ENCODE data around the gene HOXA11. TPM values are rescaled to one million over a fixed set of nuclear protein-coding genes. Genes with fewer than 3 reads are reported as not detected.
A peak's percentile ranks its signal among the peaks of the same experiment; 100 is the strongest.

HOXA11 gene
- total RNA-seq, 4 donors from 2014 or later = 0.34 to 1.2 (median 0.95) TPM; not detected in 1

- Histone ChIP-seq H3K4me1 (peaks cover 74% of the 10 kb centered on the region), H3K4me3 (peak overlapping the region; percentile 84), H3K27me3 (peaks cover 6% of the 10 kb centered on the region), H3K9me3 (no peaks in the 10 kb centered on the region), H3K27ac (peak overlapping the region; percentile 97), H3K36me3 (no peaks in the 10 kb centered on the region)
- TF ChIP-seq CTCF (IDR thresholded peaks at IDR 0.05) (no peak), POLR2A (IDR thresholded peaks at IDR 0.05) (no peak), EP300 (IDR thresholded peaks at IDR 0.05) (no peak), POLR2AphosphoS5 (IDR thresholded peaks at IDR 0.05) (peak in 1 of 3 donors; percentile 17)
- 50% methylated on average over 27 of the region's 27 CpGs for WGBS
- DNase-seq (ENCODE audit: low spot score in 2 of 2) = peak; percentile 65 to 69
These were observed 25.5 kb downstream of the HOXA11 start for GRCh38 chr7:27159266-27160144.

GRCh38 chr7:27158436-27159265, 26.4 kb downstream of the HOXA11 start:
- Histone ChIP-seq H3K27ac (peak overlapping the region; percentile 97), H3K4me3 (peak overlapping the region; percentile 84), H3K36me3 (no peaks in the 10 kb centered on the region), H3K27me3 (peaks cover 10% of the 10 kb centered on the region), H3K9me3 (no peaks in the 10 kb centered on the region), H3K4me1 (peaks cover 77% of the 10 kb centered on the region)
- 39% methylated on average over 33 of the region's 35 CpGs for WGBS
- no peak for TF ChIP-seq CTCF (IDR thresholded peaks at IDR 0.05)
- TF ChIP-seq POLR2A (IDR thresholded peaks at IDR 0.05) = no peak
- peak; percentile 68 to 78 for DNase-seq (ENCODE audit: low spot score in 2 of 2)

GRCh38 chr7:27157702-27158431, 27.2 kb downstream of the HOXA11 start:
- no peak for TF ChIP-seq POLR2A (IDR thresholded peaks at IDR 0.05)
- TF ChIP-seq EP300 (IDR thresholded peaks at IDR 0.05) = no peak
- no peak for TF ChIP-seq POLR2AphosphoS5 (IDR thresholded peaks at IDR 0.05)
- TF ChIP-seq CTCF (IDR thresholded peaks at IDR 0.05) = no peak
- peak overlapping the region; percentile 84 for H3K4me3 ChIP-seq
- H3K27ac ChIP-seq = peak overlapping the region; percentile 97
- WGBS = 45% methylated on average over 30 of the region's 30 CpGs
- H3K36me3 ChIP-seq = no peaks in the 10 kb centered on the region
- no peaks in the 10 kb centered on the region for H3K9me3 ChIP-seq
- peak; percentile 69 to 74 for DNase-seq (ENCODE audit: low spot score in 2 of 2)
- H3K4me1 ChIP-seq = peaks cover 79% of the 10 kb centered on the region
- H3K27me3 ChIP-seq = peaks cover 13% of the 10 kb centered on the region

- peak; percentile 71 to 74 for DNase-seq (ENCODE audit: low spot score in 2 of 2)
- peaks cover 85% of the 10 kb centered on the region for H3K4me1 ChIP-seq
- H3K36me3 ChIP-seq = no peaks in the 10 kb centered on the region
- H3K27ac ChIP-seq = peak overlapping the region; percentile 97
- H3K27me3 ChIP-seq = peaks cover 15% of the 10 kb centered on the region
- no peaks in the 10 kb centered on the region for H3K9me3 ChIP-seq
- WGBS = 24% methylated on average over 23 of the region's 30 CpGs
- H3K4me3 ChIP-seq = peak overlapping the region; percentile 84
- TF ChIP-seq CTCF (IDR thresholded peaks at IDR 0.05) (no peak), POLR2A (IDR thresholded peaks at IDR 0.05) (no peak), EP300 (IDR thresholded peaks at IDR 0.05) (no peak), POLR2AphosphoS5 (IDR thresholded peaks at IDR 0.05) (no peak)
These were observed 27.9 kb downstream of the HOXA11 start for GRCh38 chr7:27156916-27157701.
